ENCODE results near the gene SLC20A1.

SLC20A1 gene

DNA sequence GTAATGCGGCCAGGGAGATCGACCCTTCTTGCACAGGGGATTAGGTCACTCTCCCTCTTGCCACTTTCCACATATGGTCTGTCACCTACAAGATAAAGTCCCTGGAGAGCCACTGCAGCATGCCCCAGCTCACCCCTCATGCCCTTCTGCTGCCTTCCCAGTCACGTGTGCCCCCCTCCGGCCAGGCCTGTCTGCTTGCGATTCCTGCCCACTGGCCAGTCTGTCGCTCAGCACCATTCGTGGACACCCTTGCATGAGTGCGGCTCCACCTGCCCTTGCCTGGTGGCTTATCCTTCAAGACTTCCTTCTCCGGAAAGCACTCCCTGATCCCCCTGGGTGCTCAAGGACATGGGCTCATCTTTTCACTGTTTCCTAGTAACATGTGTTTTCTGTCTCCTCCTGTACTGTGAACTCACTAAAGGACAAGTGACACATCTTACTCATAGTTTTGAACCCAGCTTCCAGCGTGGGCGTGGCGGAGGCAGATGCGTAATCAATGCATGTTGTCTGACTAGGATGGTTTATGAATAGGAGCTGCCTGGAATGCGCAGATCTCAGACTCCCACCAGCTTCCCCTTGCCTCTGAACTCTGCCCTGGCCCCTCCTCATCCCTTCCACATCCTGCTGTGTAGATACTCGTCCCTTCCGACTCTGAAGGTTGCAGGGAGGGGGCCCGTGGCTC lies 67.3 kb downstream of the SLC20A1 start:
- ATAC-seq, result no peak

More for the DNA sequence above, 67.3 kb downstream of the SLC20A1 start:
- TF ChIP-seq TOX (CRISPR knock-in tag; IDR thresholded peaks at IDR 0.05; ENCODE audit: borderline replicate concordance) (no peak), ZNF8 (CRISPR knock-in tag; IDR thresholded peaks at IDR 0.05) (no peak)
- TF ChIP-seq, protein P1, sequence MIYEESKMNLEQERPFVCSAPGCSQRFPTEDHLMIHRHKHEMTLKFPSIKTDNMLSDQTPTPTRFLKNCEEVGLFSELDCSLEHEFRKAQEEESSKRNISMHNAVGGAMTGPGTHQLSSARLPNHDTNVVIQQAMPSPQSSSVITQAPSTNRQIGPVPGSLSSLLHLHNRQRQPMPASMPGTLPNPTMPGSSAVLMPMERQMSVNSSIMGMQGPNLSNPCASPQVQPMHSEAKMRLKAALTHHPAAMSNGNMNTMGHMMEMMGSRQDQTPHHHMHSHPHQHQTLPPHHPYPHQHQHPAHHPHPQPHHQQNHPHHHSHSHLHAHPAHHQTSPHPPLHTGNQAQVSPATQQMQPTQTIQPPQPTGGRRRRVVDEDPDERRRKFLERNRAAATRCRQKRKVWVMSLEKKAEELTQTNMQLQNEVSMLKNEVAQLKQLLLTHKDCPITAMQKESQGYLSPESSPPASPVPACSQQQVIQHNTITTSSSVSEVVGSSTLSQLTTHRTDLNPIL (CRISPR knock-in tag; IDR thresholded peaks at IDR 0.05; ENCODE audit: low read depth), result no peak
